Thoracic aorta (tissue), 2 donors: ENCODE data around the gene DEFB113. TPM values are rescaled to one million over a fixed set of nuclear protein-coding genes. Genes with fewer than 3 reads are reported as not detected.

Source experiments
- ATAC-seq: fragments of 150-250 bp; one replicate; pipeline ENCODE4 v1.8.0; 2017; ENCODE audit warnings: low read depth; ENCODE audit not compliant: insufficient number of reproducible peaks, low FRiP score
- DNase-seq: peaks from one replicate; pipeline ENCODE4 v3.0.0-alpha.2; 2020; ENCODE audit warnings: low spot score
- H3K27ac ChIP-seq, 2 donors: fragments of 200-600 bp; sonication (generic); 1 replicate in 1 of 2; 2 replicates in 1 of 2; pipeline ENCODE4 v1.5.1; 2016; ENCODE audit warnings: mild to moderate bottlenecking in 2 of 2, moderate library complexity in 2 of 2
- H3K27me3 ChIP-seq: fragments of 200-600 bp; sonication (generic); replicated peaks from 2 replicates; pipeline ENCODE4 v1.6.0; 2016; ENCODE audit warnings: mild to moderate bottlenecking; ENCODE audit not compliant: insufficient read depth
- H3K36me3 ChIP-seq: fragments of 200-600 bp; sonication (generic); one replicate; pipeline ENCODE4 v1.5.1; 2016
- H3K4me1 ChIP-seq, 2 donors: fragments of 200-600 bp; sonication (generic); 1 replicate in 1 of 2; 2 replicates in 1 of 2; pipeline versions ENCODE4 v1.5.1 to v1.6.0; 2016; ENCODE audit warnings: low read depth in 2 of 2, mild to moderate bottlenecking in 1 of 2; ENCODE audit not compliant: control insufficient read depth in 1 of 2
- H3K4me3 ChIP-seq: fragments of 200-600 bp; sonication (generic); 2 replicates; pipeline ENCODE4 v1.5.1; 2016; ENCODE audit warnings: mild to moderate bottlenecking
- H3K9me3 ChIP-seq: fragments of 200-600 bp; sonication (generic); 2 replicates; pipeline ENCODE4 v1.5.1; 2016
- CTCF ChIP-seq: fragments of 200-600 bp; sonication (generic); IDR thresholded peaks from one replicate; pipeline ENCODE4 v1.5.1; 2019; ENCODE audit warnings: antibody characterized with exemption
- total RNA-seq, 2 donors: library from RNA; depleted of rRNA; stranded (reverse); fragments of >200 nt; gene quantifications; one replicate each; pipeline versions ENCODE4 v1.1.0 to v1.2.3, GENCODE V29; 2016

DEFB113 gene
- total RNA-seq, 2 donors from 2014 or later: not detected

- no peaks in the 10 kb centered on the region for H3K9me3 ChIP-seq
- no peak overlapping the region for H3K27ac ChIP-seq
- ATAC-seq (no peak), DNase-seq (no peak)
- no peaks in the 10 kb centered on the region for H3K36me3 ChIP-seq
- H3K4me3 ChIP-seq: no peak overlapping the region
- no peak for TF ChIP-seq CTCF
- no peaks in the 10 kb centered on the region for H3K4me1 ChIP-seq
- H3K27me3 ChIP-seq: no peaks in the 10 kb centered on the region
Measured at GRCh38 chr6:49933526-49933925, 35.9 kb downstream of the DEFB113 start.

- DNase-seq (no peak), ATAC-seq (no peak)
- no peak for TF ChIP-seq CTCF
- Histone ChIP-seq H3K4me1 (no peaks in the 10 kb centered on the region), H3K4me3 (no peak overlapping the region), H3K9me3 (no peaks in the 10 kb centered on the region), H3K27me3 (no peaks in the 10 kb centered on the region), H3K36me3 (no peaks in the 10 kb centered on the region), H3K27ac (no peak overlapping the region)
Measured at GRCh38 chr6:49929340-49929739, 40.1 kb downstream of the DEFB113 start.

- no peak for TF ChIP-seq CTCF
- H3K27ac ChIP-seq: no peak overlapping the region
- no peaks in the 10 kb centered on the region for H3K4me1 ChIP-seq
- no peaks in the 10 kb centered on the region for H3K27me3 ChIP-seq
- no peak overlapping the region for H3K4me3 ChIP-seq
- no peaks in the 10 kb centered on the region for H3K36me3 ChIP-seq
- DNase-seq: no peak
- ATAC-seq: no peak
- H3K9me3 ChIP-seq: no peaks in the 10 kb centered on the region
Measured at GRCh38 chr6:49923826-49924225, 45.6 kb downstream of the DEFB113 start.

GRCh38 chr6:49919935-49920644 lies 49.3 kb downstream of the DEFB113 start:
- Histone ChIP-seq H3K27ac (no peak overlapping the region), H3K9me3 (no peaks in the 10 kb centered on the region), H3K4me1 (no peaks in the 10 kb centered on the region), H3K27me3 (no peaks in the 10 kb centered on the region), H3K36me3 (no peaks in the 10 kb centered on the region), H3K4me3 (no peak overlapping the region)
- TF ChIP-seq CTCF: no peak
- ATAC-seq (no peak), DNase-seq (no peak)

- no peak for DNase-seq
- Histone ChIP-seq H3K27ac (no peak overlapping the region), H3K9me3 (no peaks in the 10 kb centered on the region), H3K27me3 (no peaks in the 10 kb centered on the region), H3K4me3 (no peak overlapping the region), H3K36me3 (no peaks in the 10 kb centered on the region), H3K4me1 (no peaks in the 10 kb centered on the region)
- no peak for TF ChIP-seq CTCF
- no peak for ATAC-seq
Measured at GRCh38 chr6:49919261-49919660, 50.2 kb downstream of the DEFB113 start.
